NCI-H2171 treated with DMSO at 0.1 percent for 48 hours (cell line): ENCODE measurements around the gene RTN1.

Experiments
- DNase-seq: peaks from one replicate; lab custom pipeline; 2025; lab: John Stamatoyannopoulos, UW

RTN1 gene

DNA sequence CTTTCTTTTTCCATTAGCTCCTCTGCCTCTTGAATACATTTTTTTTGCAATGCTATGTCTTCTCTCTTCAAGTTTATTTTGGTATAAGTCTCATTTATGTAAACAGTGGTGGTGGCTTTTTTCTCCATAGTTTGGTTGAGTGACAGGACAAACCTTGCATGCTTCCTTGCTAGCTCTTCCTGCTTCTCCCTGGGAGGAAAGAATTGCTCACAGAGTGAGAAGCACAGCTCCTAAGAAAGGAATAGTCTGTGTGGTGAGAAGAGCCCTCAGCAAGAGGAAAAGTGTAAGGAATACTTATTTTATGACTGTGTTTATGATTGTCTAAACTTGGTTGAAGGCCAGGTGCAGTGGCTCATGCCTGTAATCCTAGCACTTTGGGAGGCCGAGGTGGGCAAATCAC, 305.5 kb downstream of the RTN1 start:
- no peak for DNase-seq

- DNase-seq: no peak
Measured at GRCh38 chr14:59564366-59564765, 306.2 kb downstream of the RTN1 start.

DNA sequence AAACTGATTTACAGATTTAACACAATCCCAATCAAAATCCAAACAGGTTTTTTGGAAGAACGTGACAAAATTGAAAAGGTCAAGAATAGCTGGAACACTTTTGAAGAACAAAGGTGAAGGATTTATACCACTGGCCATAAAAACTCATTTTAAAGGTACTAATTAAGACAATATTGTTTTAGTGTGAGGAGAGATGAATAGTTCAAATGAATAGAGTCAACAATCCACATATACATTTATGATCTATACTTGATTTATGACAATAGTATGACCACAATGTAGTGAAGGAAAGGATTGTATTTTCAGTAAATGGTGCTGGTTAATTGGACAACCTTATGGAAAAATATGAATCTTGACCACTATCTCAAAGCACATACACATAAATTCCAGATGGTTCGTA, 323.3 kb downstream of the RTN1 start:
- DNase-seq: no peak
